ENCODE data around the gene RDX.

DNA sequence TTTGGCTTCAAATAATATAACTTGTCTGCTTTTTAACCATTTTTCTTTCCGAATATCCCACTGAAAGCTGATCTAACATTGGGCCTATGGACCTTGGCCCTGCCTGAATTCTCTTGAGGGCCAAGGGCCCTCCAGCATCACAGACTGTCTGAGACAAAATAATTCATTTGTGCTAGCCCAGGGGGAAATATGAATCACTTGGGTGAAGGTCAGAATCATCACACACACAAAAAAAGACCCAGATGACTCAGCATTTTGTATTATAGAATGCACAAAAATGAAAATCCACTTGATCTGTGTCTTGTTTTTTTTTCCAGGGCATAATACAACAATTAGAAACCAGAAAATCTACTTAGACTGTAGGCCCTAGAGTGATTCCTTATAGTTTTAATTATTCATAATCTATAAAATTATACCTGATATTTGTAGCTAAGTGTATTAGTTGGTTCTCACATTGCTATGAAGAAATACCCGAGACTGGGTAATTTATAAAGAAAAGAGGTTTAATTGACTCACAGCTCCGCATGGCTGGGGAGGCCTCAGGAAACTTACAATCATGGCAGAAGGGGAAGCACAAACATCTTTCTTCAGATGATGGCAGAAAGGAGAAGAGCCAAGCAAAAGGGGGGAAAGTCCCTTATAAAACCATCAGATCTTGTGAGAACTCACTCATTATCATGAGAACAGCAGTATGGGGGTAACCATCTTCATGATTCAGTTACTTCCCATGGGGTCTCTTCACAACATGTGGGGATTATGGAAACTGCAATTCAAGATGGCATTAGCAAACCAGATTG is 15.6 kb upstream of the RDX start:
- no peak for TF ChIP-seq BHLHE40 (IDR thresholded peaks at IDR 0.05; ENCODE audit: low read depth, low read length)
- TF ChIP-seq, protein P1, sequence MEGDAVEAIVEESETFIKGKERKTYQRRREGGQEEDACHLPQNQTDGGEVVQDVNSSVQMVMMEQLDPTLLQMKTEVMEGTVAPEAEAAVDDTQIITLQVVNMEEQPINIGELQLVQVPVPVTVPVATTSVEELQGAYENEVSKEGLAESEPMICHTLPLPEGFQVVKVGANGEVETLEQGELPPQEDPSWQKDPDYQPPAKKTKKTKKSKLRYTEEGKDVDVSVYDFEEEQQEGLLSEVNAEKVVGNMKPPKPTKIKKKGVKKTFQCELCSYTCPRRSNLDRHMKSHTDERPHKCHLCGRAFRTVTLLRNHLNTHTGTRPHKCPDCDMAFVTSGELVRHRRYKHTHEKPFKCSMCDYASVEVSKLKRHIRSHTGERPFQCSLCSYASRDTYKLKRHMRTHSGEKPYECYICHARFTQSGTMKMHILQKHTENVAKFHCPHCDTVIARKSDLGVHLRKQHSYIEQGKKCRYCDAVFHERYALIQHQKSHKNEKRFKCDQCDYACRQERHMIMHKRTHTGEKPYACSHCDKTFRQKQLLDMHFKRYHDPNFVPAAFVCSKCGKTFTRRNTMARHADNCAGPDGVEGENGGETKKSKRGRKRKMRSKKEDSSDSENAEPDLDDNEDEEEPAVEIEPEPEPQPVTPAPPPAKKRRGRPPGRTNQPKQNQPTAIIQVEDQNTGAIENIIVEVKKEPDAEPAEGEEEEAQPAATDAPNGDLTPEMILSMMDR (conservative IDR thresholded peaks at IDR 0.05; ENCODE audit: low read depth, low read length), result no peak
- TF ChIP-seq, protein P2, sequence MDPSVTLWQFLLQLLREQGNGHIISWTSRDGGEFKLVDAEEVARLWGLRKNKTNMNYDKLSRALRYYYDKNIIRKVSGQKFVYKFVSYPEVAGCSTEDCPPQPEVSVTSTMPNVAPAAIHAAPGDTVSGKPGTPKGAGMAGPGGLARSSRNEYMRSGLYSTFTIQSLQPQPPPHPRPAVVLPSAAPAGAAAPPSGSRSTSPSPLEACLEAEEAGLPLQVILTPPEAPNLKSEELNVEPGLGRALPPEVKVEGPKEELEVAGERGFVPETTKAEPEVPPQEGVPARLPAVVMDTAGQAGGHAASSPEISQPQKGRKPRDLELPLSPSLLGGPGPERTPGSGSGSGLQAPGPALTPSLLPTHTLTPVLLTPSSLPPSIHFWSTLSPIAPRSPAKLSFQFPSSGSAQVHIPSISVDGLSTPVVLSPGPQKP (IDR thresholded peaks at IDR 0.05; ENCODE audit: borderline replicate concordance, low read depth, low read length), result no peak
- peak; percentile 95 for TF ChIP-seq MAFK (IDR thresholded peaks at IDR 0.05; ENCODE audit: low read depth, low read length)
- no peak for TF ChIP-seq RAD21 (IDR thresholded peaks at IDR 0.05; ENCODE audit: low read length)
- no peak for TF ChIP-seq RCOR1 (IDR thresholded peaks at IDR 0.05; ENCODE audit: insufficient replicate concordance, low read length)
- no peak for TF ChIP-seq CHD1 (IDR thresholded peaks at IDR 0.05; ENCODE audit: low read depth, low read length)
- no peak for TF ChIP-seq POLR2A (IDR thresholded peaks at IDR 0.05; ENCODE audit: low read depth, low read length)
- TF ChIP-seq, protein P3, sequence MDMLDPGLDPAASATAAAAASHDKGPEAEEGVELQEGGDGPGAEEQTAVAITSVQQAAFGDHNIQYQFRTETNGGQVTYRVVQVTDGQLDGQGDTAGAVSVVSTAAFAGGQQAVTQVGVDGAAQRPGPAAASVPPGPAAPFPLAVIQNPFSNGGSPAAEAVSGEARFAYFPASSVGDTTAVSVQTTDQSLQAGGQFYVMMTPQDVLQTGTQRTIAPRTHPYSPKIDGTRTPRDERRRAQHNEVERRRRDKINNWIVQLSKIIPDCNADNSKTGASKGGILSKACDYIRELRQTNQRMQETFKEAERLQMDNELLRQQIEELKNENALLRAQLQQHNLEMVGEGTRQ (IDR thresholded peaks at IDR 0.05; ENCODE audit: low read depth, low read length), result no peak
- no peak for TF ChIP-seq SMC3 (IDR thresholded peaks at IDR 0.05; ENCODE audit: low read depth, low read length)
- TF ChIP-seq CEBPB (IDR thresholded peaks at IDR 0.05; ENCODE audit: low read depth, low read length), result no peak
